Keratinocyte (primary cell): ENCODE measurements around the gene PID1.

Source experiments
- EZH2 ChIP-seq: IDR thresholded peaks from one replicate; pipeline ENCODE4 v1.6.1; 2012; ENCODE audit warnings: inconsistent platforms, mild to moderate bottlenecking, low read length, moderate library complexity
- TF ChIP-seq, protein P1 (sequence below), 3 experiments: IDR thresholded peaks in 1 of 3; conservative IDR thresholded peaks in 1 of 3; optimal IDR thresholded peaks in 1 of 3; 2 replicates in 2 of 3; 3 replicates in 1 of 3; pipeline versions ENCODE3 to v1.5.1; 2011; ENCODE audit warnings: low read length in 3 of 3, mild to moderate bottlenecking in 3 of 3, moderate library complexity in 2 of 3, control low read depth in 1 of 3, inconsistent platforms in 1 of 3; ENCODE audit not compliant: insufficient read depth in 2 of 3; ENCODE audit errors: extremely low read depth in 1 of 3

DNA sequence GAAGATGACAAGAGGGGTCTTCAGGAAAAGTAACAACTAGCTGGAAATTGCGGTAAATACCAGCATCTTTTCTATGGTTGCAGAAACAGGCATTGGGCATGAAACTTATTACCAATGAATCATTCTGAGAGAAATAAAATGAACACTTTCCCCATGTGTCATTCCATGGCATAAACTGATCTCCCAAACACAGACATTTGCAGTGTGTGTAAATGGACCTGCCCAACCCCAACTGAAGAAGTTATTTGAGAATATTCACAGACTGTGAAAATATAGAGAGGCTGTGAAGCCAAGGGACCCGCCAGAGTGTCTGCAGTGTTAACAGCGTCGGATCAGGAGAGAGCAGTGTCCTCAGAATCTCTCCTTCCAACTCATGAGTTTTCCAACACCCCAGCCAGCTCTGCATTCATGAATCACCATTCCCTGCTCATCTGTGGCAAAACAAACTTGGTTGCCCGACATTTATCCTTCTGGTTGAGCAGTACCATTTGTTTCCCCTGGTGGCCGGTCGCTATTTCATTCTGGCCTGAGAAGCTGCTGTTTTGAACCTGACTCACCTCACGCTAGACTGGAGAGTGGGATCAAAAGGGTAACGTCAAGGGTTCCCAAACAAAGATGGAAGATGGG is 238.4 kb downstream of the PID1 start:
- TF ChIP-seq, protein P1, sequence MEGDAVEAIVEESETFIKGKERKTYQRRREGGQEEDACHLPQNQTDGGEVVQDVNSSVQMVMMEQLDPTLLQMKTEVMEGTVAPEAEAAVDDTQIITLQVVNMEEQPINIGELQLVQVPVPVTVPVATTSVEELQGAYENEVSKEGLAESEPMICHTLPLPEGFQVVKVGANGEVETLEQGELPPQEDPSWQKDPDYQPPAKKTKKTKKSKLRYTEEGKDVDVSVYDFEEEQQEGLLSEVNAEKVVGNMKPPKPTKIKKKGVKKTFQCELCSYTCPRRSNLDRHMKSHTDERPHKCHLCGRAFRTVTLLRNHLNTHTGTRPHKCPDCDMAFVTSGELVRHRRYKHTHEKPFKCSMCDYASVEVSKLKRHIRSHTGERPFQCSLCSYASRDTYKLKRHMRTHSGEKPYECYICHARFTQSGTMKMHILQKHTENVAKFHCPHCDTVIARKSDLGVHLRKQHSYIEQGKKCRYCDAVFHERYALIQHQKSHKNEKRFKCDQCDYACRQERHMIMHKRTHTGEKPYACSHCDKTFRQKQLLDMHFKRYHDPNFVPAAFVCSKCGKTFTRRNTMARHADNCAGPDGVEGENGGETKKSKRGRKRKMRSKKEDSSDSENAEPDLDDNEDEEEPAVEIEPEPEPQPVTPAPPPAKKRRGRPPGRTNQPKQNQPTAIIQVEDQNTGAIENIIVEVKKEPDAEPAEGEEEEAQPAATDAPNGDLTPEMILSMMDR (optimal IDR thresholded peaks at IDR 0.05 in 1 of 3, IDR thresholded peaks at IDR 0.05 in 1 of 3, conservative IDR thresholded peaks at IDR 0.05 in 1 of 3; ENCODE audit: extremely low read depth in 1 of 3, insufficient read depth in 2 of 3, low read length in 3 of 3), result no peak
- TF ChIP-seq EZH2, result no peak
